Activated naive CD4-positive, alpha-beta T cell treated with anti-CD3 and anti-CD28 coated beads for 36 hours (primary cell): ENCODE measurements around the gene ULK4. TPM values are rescaled to one million over a fixed set of nuclear protein-coding genes. Genes with fewer than 3 reads are reported as not detected.

Experiments used
- CTCF ChIA-PET: fragments of 350-600 bp; sonication (Branson Sonifier 250); formaldehyde crosslinking; loops from one replicate; lab custom pipeline; 2021; ENCODE audit warnings: antibody characterized with exemption; lab: Charles Lee
- DNase-seq: peaks from one replicate; pipeline ENCODE4 v3.0.0-alpha.2; 2020
- H3K27ac Mint-ChIP-seq: one replicate; pipeline ENCODE4 v1.8.0; 2021; ENCODE audit warnings: mild to moderate bottlenecking, mixed read lengths
- H3K27me3 Mint-ChIP-seq: one replicate; pipeline ENCODE4 v1.8.0; 2021; ENCODE audit warnings: low read depth, mixed read lengths
- H3K36me3 Mint-ChIP-seq: one replicate; pipeline ENCODE4 v1.8.0; 2021; ENCODE audit warnings: low read depth, mixed read lengths
- H3K4me1 Mint-ChIP-seq: one replicate; pipeline ENCODE4 v1.8.0; 2021; ENCODE audit warnings: low read depth, mixed read lengths
- H3K4me3 Mint-ChIP-seq: one replicate; pipeline ENCODE4 v1.8.0; 2021; ENCODE audit warnings: mild to moderate bottlenecking, moderate library complexity, mixed read lengths
- H3K9me3 Mint-ChIP-seq: one replicate; pipeline ENCODE4 v1.8.0; 2021; ENCODE audit warnings: mixed read lengths
- intact Hi-C: fragments of 100-400 bp; cut with micrococcal nuclease; formaldehyde crosslinking; loops from one replicate; pipeline ENCODE4 v1.15.1; 2023
- total RNA-seq, 2 experiments: library from RNA; stranded (reverse); gene quantifications; one replicate each; pipeline ENCODE4 v1.2.3, GENCODE V29; 2021

ULK4 gene
- total RNA-seq, 2 experiments from 2014 or later: 8.5 to 9.1 TPM

DNA sequence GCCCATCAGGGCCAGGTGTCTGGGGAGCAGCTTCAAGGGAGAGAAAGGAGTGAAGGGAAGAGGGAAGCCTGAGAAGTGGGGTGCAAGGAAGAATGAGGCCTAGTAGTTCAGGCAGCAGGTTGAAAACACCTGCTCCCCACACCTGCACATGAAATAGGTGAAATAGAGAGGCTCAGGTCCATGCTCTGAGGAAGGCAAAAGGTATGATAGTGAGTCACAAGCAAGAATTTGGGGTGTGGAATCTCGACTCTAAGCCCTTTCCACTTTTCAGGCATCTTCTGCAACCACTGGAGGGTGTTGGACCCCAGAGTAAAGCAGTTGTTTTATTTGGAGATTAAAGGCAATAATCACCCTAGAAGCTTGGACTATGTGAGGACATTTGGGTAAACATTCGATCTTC, 605.1 kb downstream of the ULK4 start:
- DNase-seq: no peak
- no peaks in the 10 kb centered on the region for H3K27me3 Mint-ChIP-seq
- H3K4me3 Mint-ChIP-seq: no peak overlapping the region
- no peaks in the 10 kb centered on the region for H3K4me1 Mint-ChIP-seq
- H3K36me3 Mint-ChIP-seq: no peaks in the 10 kb centered on the region
- H3K27ac Mint-ChIP-seq: no peak overlapping the region
- intact Hi-C loops: no loop called here
- CTCF ChIA-PET: no interaction called here
- no peaks in the 10 kb centered on the region for H3K9me3 Mint-ChIP-seq

DNA sequence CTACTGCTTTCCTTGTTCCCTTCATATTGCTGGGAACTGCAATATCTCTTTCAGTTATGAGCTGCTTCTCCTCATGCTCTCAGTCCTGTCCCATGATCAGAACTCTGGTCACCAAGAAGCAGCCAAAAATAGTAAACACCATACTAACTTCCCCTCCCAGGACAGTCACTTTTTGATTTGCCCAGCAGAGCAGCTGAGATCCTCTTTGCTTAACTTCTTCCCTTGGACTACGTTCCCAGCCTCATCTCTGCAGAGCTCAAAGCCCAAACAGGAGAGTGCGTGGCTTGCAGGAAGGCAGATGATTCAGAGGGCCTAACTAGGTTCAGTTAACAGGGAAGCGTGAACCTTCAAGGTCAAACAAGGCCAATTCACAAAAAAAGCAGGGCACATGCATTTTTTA, 609.4 kb downstream of the ULK4 start:
- Mint-ChIP-seq H3K4me1 (no peaks in the 10 kb centered on the region), H3K9me3 (no peaks in the 10 kb centered on the region), H3K27ac (no peak overlapping the region), H3K4me3 (no peak overlapping the region), H3K27me3 (no peaks in the 10 kb centered on the region), H3K36me3 (no peaks in the 10 kb centered on the region)
- intact Hi-C loops: no loop called here
- DNase-seq: no peak
- CTCF ChIA-PET: no interaction called here

DNA sequence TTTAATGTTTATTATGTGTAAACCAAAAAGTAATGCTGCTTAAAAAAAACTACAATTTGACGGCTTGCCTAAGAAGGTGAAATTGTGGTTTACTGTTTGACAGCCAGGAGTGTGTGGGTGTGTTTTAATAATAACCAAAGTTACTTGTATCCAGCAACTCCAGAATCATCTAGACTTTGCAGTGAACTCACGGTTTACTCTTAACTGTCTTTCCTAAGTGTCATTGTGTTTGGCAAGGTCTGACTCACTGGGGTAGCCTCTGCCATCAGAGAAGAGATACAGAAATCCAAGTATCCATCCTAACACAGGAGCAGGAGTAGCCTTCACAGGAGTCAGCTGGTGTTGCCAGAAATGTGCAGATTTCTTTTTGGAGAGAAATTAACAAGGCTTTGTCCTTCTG, 611.5 kb downstream of the ULK4 start:
- no peak for DNase-seq
- no peaks in the 10 kb centered on the region for H3K36me3 Mint-ChIP-seq
- CTCF ChIA-PET: no interaction called here
- no peaks in the 10 kb centered on the region for H3K27me3 Mint-ChIP-seq
- no peaks in the 10 kb centered on the region for H3K4me1 Mint-ChIP-seq
- intact Hi-C loops: no loop called here
- no peak overlapping the region for H3K27ac Mint-ChIP-seq
- H3K9me3 Mint-ChIP-seq: peaks cover 1% of the 10 kb centered on the region
- H3K4me3 Mint-ChIP-seq: no peak overlapping the region

DNA sequence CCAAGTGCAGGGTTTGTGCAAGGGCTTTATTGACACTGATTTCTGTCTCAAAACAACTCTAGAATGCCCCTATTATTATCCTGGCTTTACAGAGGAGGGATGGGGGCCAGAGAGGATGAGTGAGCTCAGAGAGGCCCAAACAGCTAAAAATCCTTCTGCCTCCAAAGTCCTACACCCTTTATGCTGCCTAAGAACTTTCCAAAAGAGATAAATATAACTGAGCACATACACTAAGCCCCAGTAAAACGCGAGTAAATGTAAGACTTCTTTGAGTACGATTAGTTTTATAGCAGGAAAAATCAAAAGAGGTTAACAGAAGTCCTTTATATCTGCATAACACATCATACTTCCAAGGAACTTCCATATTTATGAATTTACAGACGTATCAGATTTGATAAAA, 613.5 kb downstream of the ULK4 start:
- H3K4me1 Mint-ChIP-seq: no peaks in the 10 kb centered on the region
- intact Hi-C loops: no loop called here
- DNase-seq: no peak
- no peak overlapping the region for H3K27ac Mint-ChIP-seq
- peaks cover 7% of the 10 kb centered on the region for H3K9me3 Mint-ChIP-seq
- no peaks in the 10 kb centered on the region for H3K27me3 Mint-ChIP-seq
- CTCF ChIA-PET: interaction anchor here (0.5 kb wide), 1 partner anchor 852 kb away, joined by 3 read pairs; no protein-coding TSS in a partner anchor
- peaks cover 2% of the 10 kb centered on the region for H3K36me3 Mint-ChIP-seq
- H3K4me3 Mint-ChIP-seq: no peak overlapping the region

DNA sequence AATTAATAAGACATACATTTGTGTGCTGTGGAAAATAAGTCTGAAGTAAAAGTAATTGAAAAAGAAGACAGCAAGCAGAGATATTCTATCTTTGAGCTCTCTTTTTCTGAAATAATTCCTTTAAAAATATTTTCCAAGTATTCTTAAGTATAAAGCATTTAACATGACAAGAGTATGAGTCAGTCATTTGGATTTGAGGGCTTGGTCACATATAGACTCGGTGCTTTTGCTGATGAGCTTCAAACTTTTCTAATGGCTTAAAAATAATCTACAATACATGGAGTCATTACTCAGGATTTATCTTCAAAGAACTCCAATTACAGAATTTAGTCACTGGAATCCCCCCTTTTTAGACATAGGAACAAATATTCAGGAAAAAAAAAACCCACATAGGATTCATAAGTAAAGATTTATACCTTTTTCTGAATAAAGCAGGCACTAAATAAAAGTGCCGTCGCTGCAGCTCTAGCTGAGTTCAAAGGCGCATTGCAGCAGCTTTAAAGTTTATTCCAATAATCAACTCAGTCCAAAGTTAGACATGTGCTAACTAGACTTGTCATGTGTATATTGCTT, 615.1 kb downstream of the ULK4 start:
- no peak overlapping the region for H3K4me3 Mint-ChIP-seq
- DNase-seq: no peak
- H3K4me1 Mint-ChIP-seq: no peaks in the 10 kb centered on the region
- H3K27me3 Mint-ChIP-seq: no peaks in the 10 kb centered on the region
- CTCF ChIA-PET: no interaction called here
- no peak overlapping the region for H3K27ac Mint-ChIP-seq
- peaks cover 7% of the 10 kb centered on the region for H3K9me3 Mint-ChIP-seq
- intact Hi-C loops: no loop called here
- peaks cover 2% of the 10 kb centered on the region for H3K36me3 Mint-ChIP-seq

DNA sequence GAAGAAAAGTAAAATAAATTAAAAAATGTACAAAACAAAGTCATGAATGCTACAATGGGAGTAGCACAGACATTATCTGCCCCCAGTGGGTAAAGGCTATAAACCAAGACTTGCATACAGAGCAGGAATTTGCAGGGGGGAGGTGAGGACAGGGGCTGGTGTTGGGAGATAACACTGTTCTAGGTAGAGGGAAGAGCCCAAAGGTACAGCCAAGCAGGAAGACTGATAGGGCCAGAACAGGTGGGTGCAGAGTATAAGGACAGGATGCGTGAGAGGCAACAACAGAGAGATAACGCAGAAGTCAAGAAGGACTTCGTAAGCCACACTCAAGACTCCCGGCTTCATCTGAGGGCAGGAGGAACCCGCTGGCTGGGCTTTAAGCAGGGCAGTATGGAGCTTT, 616.1 kb downstream of the ULK4 start:
- Mint-ChIP-seq H3K27me3 (no peaks in the 10 kb centered on the region), H3K27ac (no peak overlapping the region), H3K4me1 (no peaks in the 10 kb centered on the region), H3K9me3 (peaks cover 7% of the 10 kb centered on the region), H3K4me3 (no peak overlapping the region), H3K36me3 (peaks cover 2% of the 10 kb centered on the region)
- CTCF ChIA-PET: interaction anchor here (0.6 kb wide), 1 partner anchor 143 kb away, joined by 3 read pairs; no protein-coding TSS in a partner anchor
- intact Hi-C loops: no loop called here
- no peak for DNase-seq

DNA sequence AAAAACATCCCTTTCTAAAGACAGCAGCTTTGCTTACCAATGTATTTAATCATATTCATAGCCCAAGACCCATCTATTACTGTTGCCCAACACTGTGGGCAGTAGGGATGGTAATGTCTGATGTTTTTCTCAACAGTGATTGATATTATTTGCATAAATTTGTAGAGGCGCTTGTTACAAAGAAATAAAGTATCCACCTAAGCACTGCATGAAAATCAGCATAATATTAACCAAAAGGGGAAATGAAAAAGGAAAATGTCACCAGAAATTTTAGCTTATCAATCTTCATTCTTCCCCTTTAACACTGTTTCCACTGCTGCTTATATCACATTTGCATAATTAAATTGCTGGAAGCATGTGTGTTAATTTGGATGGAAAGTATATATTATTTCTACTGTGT, 622.1 kb downstream of the ULK4 start:
- no peaks in the 10 kb centered on the region for H3K27me3 Mint-ChIP-seq
- DNase-seq: no peak
- CTCF ChIA-PET: no interaction called here
- intact Hi-C loops: no loop called here
- no peaks in the 10 kb centered on the region for H3K4me1 Mint-ChIP-seq
- H3K9me3 Mint-ChIP-seq: peaks cover 2% of the 10 kb centered on the region
- peaks cover 2% of the 10 kb centered on the region for H3K36me3 Mint-ChIP-seq
- H3K27ac Mint-ChIP-seq: no peak overlapping the region
- H3K4me3 Mint-ChIP-seq: no peak overlapping the region

DNA sequence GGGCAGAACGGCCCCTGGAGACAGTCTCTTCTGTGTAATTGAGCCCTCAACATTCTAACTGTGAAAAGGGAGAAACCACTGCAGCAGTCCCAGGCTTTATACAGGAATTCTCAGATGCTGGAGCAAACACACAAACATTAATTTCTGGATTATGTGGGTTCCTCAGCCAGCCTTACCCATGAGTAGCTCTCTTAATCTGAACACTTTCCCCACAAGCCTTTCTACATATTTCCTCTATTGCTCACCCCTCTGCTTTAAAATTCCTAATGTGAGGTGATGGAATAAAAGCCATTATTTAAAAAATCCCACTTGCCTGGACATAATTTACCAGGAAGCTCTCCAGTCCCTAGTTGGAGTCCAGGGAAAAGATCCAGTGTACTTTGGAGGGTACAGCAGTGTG, 623.6 kb downstream of the ULK4 start:
- CTCF ChIA-PET: no interaction called here
- no peak for DNase-seq
- Mint-ChIP-seq H3K4me3 (no peak overlapping the region), H3K27ac (no peak overlapping the region), H3K9me3 (no peaks in the 10 kb centered on the region), H3K4me1 (no peaks in the 10 kb centered on the region), H3K36me3 (no peaks in the 10 kb centered on the region), H3K27me3 (no peaks in the 10 kb centered on the region)
- intact Hi-C loops: no loop called here

DNA sequence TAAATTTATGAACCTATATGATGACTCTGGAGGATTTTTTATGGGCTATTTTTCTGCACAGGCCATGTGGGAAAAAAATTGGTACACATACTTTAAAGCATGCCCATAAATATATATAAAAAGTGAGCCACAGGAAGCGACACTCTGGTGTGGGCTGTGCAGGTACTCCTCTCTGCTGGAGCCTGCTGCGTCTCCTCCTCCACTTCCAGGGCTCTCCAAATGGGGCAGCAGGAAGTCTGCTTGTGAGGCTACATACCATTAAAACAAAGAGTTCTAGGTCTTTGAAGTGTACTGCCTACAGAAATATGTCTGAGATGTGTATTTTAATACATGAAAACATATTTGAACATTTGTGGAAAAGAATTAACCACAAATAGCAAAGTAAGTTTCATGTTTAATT, 627.5 kb downstream of the ULK4 start:
- H3K27me3 Mint-ChIP-seq: no peaks in the 10 kb centered on the region
- intact Hi-C loops: no loop called here
- no peaks in the 10 kb centered on the region for H3K4me1 Mint-ChIP-seq
- no peak for DNase-seq
- H3K27ac Mint-ChIP-seq: no peak overlapping the region
- no peaks in the 10 kb centered on the region for H3K36me3 Mint-ChIP-seq
- no peak overlapping the region for H3K4me3 Mint-ChIP-seq
- H3K9me3 Mint-ChIP-seq: no peaks in the 10 kb centered on the region
- CTCF ChIA-PET: no interaction called here

DNA sequence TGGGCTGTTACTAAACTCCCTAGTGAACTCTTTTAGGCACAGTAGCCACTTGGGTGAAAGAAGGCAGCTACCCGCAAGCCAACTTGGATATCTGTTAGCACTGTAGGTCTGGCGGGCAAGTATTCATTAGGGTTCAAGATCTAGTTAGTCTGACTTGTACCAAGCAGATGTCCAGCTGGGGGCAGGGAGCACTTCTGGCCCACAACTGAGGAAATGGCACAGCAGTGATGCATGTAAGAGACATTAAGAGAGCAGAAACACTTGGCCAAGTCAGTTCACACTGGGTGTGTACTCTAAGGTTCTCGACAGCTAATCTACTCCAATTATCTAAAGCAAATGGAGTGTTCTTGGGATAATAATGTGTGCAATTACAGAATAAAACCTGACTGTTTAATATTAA, 630.9 kb downstream of the ULK4 start:
- Mint-ChIP-seq H3K4me1 (no peaks in the 10 kb centered on the region), H3K27me3 (no peaks in the 10 kb centered on the region)
- CTCF ChIA-PET: no interaction called here

DNA sequence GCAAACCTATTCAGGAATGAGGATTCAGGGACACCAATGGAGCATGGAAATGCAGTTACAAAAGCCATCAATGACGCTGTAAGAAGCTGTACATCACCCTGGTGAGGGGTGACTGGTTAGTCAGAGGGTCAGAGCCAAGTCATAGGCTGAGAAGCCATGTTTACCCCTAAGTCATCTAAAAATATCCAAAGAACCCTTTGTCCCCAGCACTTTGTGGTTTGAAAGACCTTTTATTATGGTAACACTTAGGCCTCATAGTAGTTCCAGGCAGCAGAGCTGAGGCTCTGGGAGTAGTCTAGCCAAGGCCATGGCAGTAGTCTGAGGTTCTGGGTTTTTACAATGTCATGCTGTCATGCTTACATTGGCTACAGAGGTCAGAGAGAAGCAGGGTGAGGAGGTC, 631.4 kb downstream of the ULK4 start:
- H3K27me3 Mint-ChIP-seq: no peaks in the 10 kb centered on the region
- H3K9me3 Mint-ChIP-seq: no peaks in the 10 kb centered on the region
- H3K36me3 Mint-ChIP-seq: no peaks in the 10 kb centered on the region
- no peak overlapping the region for H3K4me3 Mint-ChIP-seq
- CTCF ChIA-PET: no interaction called here
- intact Hi-C loops: no loop called here
- no peaks in the 10 kb centered on the region for H3K4me1 Mint-ChIP-seq
- DNase-seq: no peak
- no peak overlapping the region for H3K27ac Mint-ChIP-seq

More for the DNA sequence above, 630.9 kb downstream of the ULK4 start:
- no peaks in the 10 kb centered on the region for H3K36me3 Mint-ChIP-seq
- no peaks in the 10 kb centered on the region for H3K9me3 Mint-ChIP-seq
- no peak overlapping the region for H3K4me3 Mint-ChIP-seq
- H3K27ac Mint-ChIP-seq: no peak overlapping the region
- intact Hi-C loops: no loop called here
- DNase-seq: no peak

DNA sequence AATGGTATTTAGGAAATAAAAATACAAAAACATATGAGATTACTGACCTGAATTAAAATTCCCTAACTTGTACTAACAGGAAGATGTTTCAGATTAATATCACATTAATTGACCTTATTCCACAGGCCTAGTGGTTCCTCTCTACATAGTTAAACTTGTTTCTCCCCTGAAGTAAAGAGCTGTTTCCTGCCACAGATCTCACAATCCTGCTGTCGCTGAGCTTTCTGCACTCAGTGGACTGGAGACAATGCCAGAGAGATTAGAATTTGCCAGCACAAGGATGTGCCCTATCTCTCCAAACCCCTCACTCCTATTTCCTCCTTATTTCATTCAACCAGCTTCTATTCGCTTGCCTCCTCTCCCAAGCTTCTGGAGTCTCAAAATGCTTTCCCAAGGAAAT, 632.0 kb downstream of the ULK4 start:
- no peak for DNase-seq
- no peaks in the 10 kb centered on the region for H3K27me3 Mint-ChIP-seq
- intact Hi-C loops: no loop called here
- H3K9me3 Mint-ChIP-seq: no peaks in the 10 kb centered on the region
- H3K27ac Mint-ChIP-seq: no peak overlapping the region
- H3K36me3 Mint-ChIP-seq: no peaks in the 10 kb centered on the region
- H3K4me3 Mint-ChIP-seq: no peak overlapping the region
- CTCF ChIA-PET: no interaction called here
- H3K4me1 Mint-ChIP-seq: no peaks in the 10 kb centered on the region

DNA sequence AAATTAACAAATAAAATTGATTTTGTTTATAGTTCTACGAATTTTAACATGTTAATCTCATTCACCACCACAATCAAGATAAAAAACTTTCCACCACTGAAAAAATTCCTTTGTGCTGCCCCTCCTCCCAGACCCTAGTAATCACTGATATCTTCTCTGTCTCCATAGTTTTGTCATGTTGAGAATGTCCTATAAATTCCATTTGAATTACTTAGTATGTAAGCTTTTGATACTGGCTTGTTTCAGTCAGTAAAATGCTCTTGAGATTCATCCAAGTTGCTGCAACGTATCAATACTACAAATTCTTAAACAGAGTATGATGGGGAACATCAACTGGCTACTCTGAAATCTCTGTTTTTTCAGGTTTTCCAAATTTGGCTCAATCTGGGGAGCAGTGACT, 633.0 kb downstream of the ULK4 start:
- Mint-ChIP-seq H3K27me3 (no peaks in the 10 kb centered on the region), H3K9me3 (no peaks in the 10 kb centered on the region), H3K36me3 (no peaks in the 10 kb centered on the region), H3K4me3 (no peak overlapping the region), H3K4me1 (no peaks in the 10 kb centered on the region), H3K27ac (no peak overlapping the region)
- DNase-seq: no peak
- CTCF ChIA-PET: no interaction called here
- intact Hi-C loops: no loop called here
